HG02970 (cell line): ENCODE measurements around the gene GANC.

Experiments
- ATAC-seq: cut with Tn5 transposase; IDR thresholded peaks from one replicate; pipeline ENCODE4 v1.9.1; 2021; ENCODE audit warnings: mild to moderate bottlenecking, moderate library complexity, moderate number of reproducible peaks; ENCODE audit not compliant: unreplicated experiment, low FRiP score

Gene GANC

DNA sequence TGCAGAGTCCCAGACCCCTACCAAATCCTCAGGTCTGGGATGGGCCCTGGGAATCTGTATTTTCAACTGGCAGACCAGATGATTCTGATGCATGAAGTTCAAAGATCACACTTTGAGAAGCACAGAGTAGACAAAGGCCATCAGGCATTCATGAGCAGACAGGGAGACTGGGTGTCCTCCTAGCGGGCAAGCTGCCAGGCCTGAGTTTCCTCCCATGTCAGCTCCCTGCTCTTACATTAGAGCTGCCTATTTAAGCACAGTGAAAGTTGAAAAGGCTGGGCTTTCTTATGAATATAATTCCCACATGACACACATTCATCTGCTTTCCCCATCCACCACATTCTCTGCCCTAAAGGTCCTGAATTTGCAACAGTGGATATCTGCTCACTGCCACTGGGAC is 100.3 kb downstream of the GANC start:
- no peak for ATAC-seq

DNA sequence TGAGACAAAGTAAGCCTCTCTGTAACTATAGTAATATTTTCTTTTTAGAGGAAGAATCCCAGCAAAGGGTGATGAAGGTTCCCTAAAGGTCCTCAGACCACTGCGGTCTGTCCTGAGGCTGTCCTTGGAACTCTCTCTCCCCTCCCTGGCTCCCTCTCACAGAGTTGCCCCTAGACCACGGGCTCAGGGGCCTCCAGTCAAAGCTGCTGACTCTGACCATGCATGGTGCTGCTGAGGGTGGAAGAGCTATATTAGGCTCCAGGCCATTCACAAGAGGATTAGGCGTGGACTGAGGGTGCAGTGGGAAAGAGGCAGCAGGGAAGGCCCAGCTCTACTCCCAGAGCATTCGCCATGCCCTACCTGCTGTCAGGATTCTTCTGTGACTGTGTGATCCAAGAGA is 100.9 kb downstream of the GANC start:
- ATAC-seq: no peak

DNA sequence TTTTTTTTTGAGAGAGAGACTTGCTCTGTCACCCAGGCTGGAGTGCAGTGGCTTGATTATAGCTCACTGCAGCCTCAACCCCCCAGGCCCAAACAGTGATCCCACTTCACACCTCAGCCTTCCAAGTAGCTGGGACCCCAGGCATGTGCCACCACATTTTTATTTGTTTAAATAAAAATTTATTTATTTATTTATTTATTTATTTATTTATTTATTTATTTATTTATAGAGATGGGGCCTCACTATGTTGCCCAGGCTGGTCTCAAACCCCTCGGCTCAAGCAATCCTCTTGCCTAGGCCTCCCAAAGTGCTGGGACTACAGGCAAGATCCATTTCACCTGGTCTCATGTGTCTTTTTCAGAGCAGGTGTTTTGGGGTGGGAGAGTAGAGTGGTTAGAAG is 101.8 kb downstream of the GANC start:
- no peak for ATAC-seq

DNA sequence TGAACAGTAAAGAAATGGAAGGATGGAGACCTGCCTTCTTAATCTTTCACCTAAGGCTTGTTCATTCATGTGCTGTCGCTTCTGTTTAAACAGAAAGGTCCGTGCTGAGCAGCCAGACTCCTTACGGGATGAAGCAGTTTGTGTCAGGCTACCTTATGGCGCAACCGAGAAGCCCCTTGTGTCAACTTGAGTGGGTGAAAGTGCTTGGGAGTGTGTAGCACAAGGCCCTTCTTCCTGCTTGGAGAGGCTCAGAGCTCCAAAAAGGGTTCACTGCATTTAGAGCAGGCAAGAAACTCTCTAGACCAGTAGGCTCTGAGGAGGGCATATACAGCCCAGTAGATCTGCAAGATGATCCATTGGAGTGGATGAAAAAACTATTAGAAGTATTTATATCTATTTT is 102.3 kb downstream of the GANC start:
- no peak for ATAC-seq

DNA sequence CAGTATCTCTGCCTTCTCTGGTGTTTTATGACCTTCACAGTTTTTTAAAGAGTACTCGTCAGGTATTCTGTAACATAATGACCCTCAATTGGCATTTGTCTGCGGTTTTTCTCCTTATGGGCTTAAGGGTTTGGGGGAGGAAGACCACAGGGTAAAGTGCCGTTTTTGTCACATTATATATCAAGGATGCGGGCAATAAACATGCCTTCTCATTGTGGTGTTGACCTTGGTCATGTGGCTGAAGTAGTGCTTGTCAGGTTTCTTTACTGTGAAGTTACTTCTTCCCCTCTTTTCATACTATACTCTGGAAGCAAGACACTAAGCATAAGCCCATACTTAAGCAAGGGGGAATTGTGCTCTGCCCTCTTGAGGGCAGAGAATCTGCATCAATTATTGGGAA is 102.9 kb downstream of the GANC start:
- ATAC-seq: no peak

DNA sequence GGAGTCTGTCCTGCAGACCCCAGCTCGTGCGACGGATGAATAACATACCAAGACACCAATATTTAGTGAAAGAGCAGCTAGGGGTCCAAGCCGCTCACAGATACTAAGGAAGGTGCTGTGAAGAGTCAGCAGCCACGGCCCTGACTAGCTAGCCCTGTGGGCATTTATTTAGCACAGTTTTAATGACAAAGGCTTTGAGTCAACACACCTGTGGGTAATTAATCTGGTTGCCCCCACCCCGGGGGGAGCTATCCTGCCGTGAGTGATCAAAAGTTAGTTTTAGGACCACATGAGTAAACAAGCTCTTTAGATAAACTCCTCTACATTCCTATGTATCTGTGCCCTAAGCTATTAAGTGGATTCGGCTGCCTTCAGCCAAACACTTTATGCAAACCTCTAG is 105.0 kb downstream of the GANC start:
- ATAC-seq: no peak

DNA sequence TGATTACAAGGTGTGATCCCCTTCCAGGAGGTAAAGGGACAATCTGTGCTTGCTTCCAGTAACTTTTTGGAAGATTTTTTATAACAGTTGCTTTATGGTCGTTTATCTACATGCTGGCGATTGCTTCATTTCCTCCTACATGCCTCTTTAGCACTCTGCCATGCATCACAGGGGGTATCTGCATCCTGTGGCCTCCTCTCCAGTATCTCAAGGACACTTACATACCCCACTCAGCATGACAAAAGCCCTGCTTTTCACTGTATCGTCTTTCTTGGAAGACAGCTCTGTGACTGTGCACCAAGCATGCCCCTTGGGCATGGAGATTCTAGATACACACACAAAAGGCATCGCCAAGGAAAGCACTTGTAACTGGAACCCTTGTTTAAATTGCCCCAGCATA is 111.6 kb downstream of the GANC start:
- no peak for ATAC-seq

DNA sequence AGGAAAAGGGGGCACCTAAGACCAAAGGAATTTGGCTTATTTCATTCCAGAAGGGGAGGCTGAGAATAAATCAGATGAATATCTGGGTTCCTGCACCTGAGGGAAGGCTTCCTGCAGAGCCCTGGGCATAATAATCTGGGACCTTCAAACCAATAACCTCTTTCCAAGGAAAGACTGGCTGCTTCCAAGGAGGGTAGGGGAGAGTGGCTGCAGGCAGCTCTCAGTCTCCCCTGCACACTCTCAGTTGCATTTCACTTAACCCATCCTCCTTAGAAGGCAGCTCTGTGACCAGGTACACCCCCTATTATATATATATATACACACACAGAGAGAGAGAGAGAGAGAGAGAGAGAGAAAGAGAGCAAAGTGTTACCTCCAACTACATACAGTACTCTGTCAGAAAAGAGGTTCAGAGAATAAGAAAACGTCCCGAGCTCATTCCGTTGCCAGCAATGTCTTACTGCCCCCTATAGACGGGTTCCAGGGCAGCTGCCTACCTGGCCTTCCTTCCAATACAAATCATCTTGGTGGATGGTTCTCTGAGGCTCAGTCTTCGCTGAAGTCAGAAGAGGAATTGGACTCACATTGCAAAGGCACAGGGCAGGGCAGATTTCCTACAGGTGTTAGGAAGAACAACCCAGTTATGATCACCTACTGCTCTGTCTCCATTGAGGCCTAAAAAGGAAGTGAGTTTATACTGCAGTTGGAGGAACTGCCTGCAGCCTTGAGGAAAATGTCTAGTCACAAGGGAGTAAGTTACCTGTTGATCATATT is 112.4 kb downstream of the GANC start:
- ATAC-seq: no peak

DNA sequence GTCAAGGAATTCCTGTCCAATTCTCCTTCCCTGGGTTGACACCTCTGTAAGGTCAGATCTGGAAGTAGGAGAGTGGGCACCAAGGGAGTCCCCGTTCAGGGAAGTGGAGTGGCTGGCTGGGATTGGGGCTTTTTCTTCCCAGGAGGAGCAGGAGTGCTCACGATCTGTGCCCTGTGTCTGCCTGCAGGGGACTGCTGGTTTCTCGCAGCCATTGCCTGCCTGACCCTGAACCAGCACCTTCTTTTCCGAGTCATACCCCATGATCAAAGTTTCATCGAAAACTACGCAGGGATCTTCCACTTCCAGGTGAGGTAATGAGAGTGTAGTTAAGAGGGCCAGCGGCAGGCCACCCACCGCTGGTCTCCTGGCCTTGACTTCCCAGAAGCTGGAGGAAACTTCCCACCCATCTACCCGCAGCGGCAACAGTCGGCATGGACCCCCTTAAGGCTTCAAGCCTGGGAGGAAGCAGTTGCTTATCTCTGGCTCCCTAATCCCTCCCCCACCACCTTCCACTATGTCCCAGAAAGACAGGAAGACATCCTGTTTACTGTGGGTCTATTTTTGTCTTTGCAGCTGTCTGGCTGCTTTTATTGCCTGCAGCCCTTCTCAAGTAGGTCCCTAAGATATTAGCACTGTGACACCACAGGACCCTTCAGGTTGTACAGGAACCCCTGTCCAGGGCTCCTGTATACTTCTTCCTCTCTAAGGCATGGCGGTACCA is 113.1 kb downstream of the GANC start:
- no peak for ATAC-seq

DNA sequence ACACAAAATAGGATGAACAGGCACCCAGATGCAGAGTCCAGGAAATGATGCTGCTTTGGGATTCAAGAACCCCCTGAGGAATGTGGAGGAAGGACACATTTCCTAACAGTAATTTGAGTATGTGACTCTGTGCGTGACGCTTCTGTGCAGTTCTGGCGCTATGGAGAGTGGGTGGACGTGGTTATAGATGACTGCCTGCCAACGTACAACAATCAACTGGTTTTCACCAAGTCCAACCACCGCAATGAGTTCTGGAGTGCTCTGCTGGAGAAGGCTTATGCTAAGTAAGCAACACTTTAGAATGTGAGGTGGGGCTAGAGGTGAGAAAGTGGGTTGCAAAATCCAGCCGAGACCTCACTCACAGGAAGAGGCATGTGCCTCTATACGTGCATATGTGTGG is 114.6 kb downstream of the GANC start:
- no peak for ATAC-seq

DNA sequence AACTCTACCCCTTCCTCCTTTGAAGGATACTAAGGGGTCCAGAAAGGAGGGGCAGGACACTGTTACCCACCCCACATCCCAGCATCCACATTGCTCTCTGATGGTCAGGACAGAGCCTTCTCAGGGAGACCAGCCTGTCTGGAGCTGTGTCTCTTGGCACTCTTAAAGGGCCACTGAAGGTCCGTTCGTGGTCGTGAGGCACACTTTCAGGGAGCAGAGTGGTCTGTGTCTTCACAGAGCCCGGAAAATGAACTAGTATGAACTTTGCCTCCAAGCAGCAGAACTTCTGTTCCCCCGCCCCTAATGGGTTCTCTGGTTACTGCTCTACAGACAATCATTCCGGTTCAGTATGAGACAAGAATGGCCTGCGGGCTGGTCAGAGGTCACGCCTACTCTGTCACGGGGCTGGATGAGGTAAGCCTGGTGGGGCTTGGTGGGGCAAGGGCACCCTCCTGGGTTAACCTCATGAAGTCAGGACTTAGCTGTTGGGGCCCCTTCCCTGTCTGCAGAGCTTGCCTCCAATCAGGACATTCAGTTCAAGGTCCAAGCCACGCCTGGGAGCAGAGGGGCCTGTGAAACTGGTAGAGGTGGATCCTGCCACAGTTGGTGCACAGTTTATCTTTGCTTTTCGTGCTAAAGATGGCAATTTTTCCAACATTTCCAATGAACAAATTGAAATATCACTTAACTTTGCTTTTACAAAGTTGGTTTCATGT is 119.5 kb downstream of the GANC start:
- ATAC-seq: no peak

DNA sequence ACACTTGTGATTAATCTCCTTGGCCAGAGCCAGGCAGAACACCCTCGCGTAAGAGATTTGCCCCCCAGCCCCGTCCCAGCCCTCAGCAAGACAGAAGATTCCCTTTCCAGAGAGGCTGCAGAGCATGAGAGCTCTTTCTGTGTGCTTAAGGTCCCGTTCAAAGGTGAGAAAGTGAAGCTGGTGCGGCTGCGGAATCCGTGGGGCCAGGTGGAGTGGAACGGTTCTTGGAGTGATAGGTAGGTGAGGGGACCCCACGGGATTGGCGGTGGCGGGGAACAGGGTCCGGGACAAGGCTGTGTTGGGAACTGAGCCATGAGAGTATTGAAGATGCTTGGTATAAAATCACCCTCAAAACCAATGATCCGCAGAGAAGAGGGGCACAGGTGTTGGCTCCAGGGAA is 121.1 kb downstream of the GANC start:
- no peak for ATAC-seq

DNA sequence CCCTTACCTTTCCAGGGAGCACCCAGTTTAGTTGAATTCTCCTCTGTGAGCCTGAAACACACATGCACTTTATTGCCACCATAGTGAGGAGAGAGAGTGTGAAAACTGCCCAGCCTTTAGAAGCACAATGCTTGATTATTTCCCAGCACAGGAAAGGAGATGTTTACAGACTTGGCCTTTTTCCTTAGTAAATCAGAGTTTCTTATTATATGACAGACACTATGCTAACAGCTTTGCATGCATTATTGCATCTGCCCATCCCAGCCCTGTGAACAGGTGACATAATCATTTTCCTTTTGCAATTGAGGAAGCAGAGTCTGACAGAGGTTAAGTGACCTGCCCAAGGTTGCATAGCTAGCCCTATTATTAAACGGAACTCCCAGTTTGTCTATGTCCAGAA is 122.8 kb downstream of the GANC start:
- ATAC-seq: no peak

DNA sequence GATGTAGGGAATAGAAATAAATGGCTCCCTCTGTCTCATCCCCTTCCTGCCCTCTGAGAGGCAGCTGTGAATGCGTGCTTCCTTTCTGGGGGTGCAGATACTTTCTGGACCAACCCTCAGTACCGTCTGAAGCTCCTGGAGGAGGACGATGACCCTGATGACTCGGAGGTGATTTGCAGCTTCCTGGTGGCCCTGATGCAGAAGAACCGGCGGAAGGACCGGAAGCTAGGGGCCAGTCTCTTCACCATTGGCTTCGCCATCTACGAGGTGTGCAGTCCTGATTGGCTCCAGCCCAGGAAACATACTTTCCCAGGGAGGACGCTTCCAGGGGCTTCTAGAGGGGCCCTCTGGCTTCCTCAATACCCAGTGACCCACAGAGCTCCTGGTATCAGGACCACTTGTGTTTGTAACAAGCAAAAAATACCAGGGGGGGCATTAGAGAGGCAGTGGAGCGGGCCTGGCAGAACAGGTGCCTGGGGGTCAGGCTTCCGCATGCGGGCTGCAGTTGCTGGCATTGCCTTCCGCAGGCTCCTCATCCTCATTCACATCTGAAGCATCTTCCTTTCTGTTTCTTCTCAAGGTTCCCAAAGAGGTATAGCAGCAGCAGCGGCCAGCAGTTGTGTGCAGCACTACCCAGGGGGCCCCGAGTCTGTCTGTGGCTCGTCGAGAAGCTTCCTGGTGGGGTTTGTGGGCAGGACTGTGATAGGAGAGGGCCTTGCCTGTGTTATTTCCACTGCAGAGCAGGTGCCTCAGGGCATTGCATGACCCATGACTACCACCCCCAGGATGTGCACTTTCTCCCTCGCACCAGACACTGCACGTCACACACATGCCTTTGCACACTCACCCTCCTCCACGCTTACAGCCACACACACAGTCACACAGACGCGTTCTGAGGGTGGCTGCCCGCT is 128.8 kb downstream of the GANC start:
- no peak for ATAC-seq

DNA sequence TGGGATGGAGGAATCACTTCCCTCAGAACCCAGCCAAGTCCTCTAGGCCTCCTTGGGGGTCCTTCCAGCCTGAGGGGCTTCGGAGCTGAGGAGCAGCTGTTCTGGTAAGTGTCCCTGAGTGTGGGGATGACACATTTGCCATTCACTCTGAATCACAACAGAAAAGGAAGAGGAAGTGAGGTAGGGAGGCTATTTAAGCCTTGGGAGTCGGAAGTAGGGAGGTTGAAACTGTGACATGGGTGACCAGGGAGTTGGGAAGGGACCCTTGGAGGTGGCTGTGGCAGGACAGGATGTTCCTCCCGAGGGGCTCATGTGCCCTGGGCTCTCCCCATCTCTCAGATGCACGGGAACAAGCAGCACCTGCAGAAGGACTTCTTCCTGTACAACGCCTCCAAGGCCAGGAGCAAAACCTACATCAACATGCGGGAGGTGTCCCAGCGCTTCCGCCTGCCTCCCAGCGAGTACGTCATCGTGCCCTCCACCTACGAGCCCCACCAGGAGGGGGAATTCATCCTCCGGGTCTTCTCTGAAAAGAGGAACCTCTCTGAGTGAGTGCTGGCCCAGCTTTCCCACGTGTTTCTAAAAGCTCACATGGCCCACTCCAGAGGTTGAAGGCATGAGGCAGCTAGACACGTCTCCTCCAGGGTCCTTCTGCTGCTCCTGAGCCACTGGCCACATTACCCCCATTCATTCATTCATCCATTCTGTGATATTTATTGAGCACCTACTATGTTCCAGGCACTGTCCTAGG is 129.6 kb downstream of the GANC start:
- no peak for ATAC-seq

DNA sequence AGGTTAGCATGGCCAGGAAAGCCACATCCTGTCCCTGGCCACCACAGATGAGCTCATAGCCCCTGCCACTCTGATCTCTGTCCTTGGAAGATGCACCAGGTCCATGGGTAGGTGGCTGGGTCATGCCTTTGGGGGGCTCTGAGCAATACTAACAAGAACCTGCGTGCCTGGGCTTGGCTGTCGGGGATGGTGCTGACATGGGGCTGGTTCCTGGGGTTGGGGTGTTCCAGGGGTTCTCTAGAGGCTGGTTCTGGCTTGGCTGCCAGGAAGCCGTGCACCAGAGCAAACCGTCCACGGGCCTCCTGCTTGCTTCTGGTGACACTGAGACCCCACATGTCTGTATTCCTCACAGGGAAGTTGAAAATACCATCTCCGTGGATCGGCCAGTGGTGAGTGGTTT is 130.4 kb downstream of the GANC start:
- ATAC-seq: no peak

DNA sequence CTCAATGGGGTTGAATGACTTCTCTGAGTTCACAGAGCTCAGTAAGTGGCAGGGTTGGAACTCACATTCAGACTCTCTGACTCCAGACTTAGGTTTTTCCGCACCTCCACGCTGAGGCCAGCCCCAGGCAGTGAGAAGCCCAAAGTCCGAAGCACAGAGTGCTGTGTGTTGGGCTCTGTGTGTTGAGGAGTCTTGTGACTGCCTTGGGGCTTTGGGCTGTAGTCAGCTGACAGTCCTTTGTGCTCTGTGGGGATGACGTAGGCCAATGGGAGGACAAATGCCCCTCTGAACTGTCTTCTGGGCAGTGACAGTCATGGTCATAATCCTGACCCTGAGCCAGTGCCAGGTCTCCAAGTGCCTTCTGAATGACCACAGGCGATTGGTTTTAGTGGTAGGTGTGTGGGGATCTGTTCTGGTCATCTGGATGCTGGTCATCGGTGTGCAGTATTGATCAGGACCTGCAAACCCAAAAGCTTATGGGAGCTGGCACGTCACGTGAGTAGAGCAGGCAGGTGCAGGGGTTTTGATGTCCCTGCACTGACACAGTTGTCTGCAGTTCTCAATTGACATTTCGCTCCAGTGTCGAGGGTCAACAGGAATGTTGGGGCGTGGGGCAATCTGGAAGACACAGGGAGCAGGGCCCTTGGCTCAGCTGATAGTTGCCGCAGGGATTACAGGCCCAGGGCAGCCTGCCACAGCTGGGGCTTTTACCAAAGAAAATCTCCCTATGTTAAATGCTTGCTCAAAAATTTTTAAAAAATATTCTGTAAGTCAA is 131.6 kb downstream of the GANC start:
- no peak for ATAC-seq

DNA sequence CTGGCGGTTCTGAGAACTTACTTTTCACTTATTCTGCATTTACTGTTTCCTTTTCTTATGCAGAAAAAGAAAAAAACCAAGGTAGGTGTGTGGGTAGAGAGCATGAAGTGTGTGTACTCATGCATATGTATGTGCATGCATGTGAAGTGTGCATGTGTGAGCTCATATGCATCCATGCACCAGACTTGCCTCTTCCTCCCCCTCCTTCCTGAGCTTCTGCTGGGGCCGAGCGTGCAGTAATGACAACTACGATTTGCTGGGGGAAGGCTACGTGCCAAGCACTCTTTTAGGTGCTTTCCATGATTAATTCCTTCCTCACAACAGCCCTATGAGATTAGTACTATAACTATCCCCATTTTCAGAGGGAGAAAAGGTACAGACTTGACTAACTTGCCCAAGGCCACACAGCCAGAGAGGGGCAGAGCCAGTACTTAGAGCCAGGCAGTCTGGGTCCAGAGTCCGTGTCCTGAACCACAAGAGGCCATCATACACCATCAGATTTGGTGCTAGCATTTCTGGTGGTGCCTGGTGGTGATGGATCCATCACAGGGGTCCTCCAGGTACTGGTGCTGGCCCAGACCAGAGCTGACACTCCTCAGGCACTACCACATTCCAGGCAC is 133.0 kb downstream of the GANC start:
- ATAC-seq: no peak
